NCI-H1048 (cell line): ENCODE results near the gene SLC23A2.
"Not testable (repeated sequence)": the region's sequence is repeated elsewhere in the genome, so short reads cannot be mapped to it uniquely, and the experiment has no call there.

Experiments
- DNase-seq: peaks from one replicate; lab custom pipeline; 2025; lab: John Stamatoyannopoulos, UW

The SLC23A2 gene

GRCh38 chr20:5001174-5002076 lies at the start of gene SLC23A2:
Gene SLC23A2 (minus strand): TSS chr20:5001510. CDS start chr20:4932562, 68,948 bp downstream.
- DNase-seq = no peak

- DNase-seq = no peak
Measured at GRCh38 chr20:5046656-5047339, 45.5 kb upstream of the SLC23A2 start.

GRCh38 chr20:5045906-5046305 lies 44.6 kb upstream of the SLC23A2 start:
- no peak for DNase-seq

GRCh38 chr20:5044075-5044620 lies 42.8 kb upstream of the SLC23A2 start:
- DNase-seq = no peak

- DNase-seq = no peak
Measured at GRCh38 chr20:5041433-5041832, 40.1 kb upstream of the SLC23A2 start.

- DNase-seq = no peak
Measured at GRCh38 chr20:5040345-5040744, 39.0 kb upstream of the SLC23A2 start.

GRCh38 chr20:5039889-5040288 lies 38.6 kb upstream of the SLC23A2 start:
- DNase-seq = no peak

GRCh38 chr20:5039255-5039657 lies 37.9 kb upstream of the SLC23A2 start:
- no peak for DNase-seq

- no peak for DNase-seq
Measured at GRCh38 chr20:5036828-5037227, 35.5 kb upstream of the SLC23A2 start.

- not testable (repeated sequence) for DNase-seq
Measured at GRCh38 chr20:5035518-5035917, 34.2 kb upstream of the SLC23A2 start.

GRCh38 chr20:5033566-5033965 lies 32.3 kb upstream of the SLC23A2 start:
- DNase-seq = no peak

GRCh38 chr20:5031701-5032100 lies 30.4 kb upstream of the SLC23A2 start:
- DNase-seq = not testable (repeated sequence)

GRCh38 chr20:5031206-5031557 lies 29.9 kb upstream of the SLC23A2 start:
- DNase-seq = no peak

- no peak for DNase-seq
Measured at GRCh38 chr20:5030348-5031205, 29.3 kb upstream of the SLC23A2 start.

GRCh38 chr20:5028258-5029059 lies 27.1 kb upstream of the SLC23A2 start:
- DNase-seq = not testable (repeated sequence)

- DNase-seq = no peak
Measured at GRCh38 chr20:5024982-5025381, 23.7 kb upstream of the SLC23A2 start.

- no peak for DNase-seq
Measured at GRCh38 chr20:5024103-5024502, 22.8 kb upstream of the SLC23A2 start.

GRCh38 chr20:5023171-5023570 lies 21.9 kb upstream of the SLC23A2 start:
- not testable (repeated sequence) for DNase-seq

GRCh38 chr20:5020760-5021159 lies 19.4 kb upstream of the SLC23A2 start:
- no peak for DNase-seq

GRCh38 chr20:5013682-5014447 lies 12.6 kb upstream of the SLC23A2 start:
- no peak for DNase-seq
